Heart left ventricle (tissue), 13 donors: Measurements from ENCODE around the gene ZNF771.

Experiments
- POLR2A ChIP-seq, 2 donors: fragments of 450-650 bp; IDR thresholded peaks; one replicate each; pipeline ENCODE4 v1.6.1; 2017; ENCODE audit warnings: antibody characterized with exemption in 2 of 2, mild to moderate bottlenecking in 2 of 2, moderate library complexity in 2 of 2
- TF ChIP-seq, protein P1 (sequence below), 12 donors: fragments of 200-600 bp; sonication (generic) in 4 of 12; IDR thresholded peaks; one replicate each; pipeline versions ENCODE4 v1.5.0 to v1.8.0; 2018 to 2022; ENCODE audit warnings: antibody characterized with exemption in 12 of 12, mild to moderate bottlenecking in 5 of 12
- donor health status: ischemic (EF 13 %, LVEDD 7.1; RV severe dilation, severe dysfunction).
- donor health status: DM: no; HTN: yes; CAD: no.
- donor health status: DM: no; HTN: no; CAD: no.
- donor health status: ischemic (EF 25% LVEDD 6.9; RV normal size, moderate dysfunction).
- donor health status: ischemic (EF 25% LVEDD 5.7; RV mildly dilated, moderate dysfunction).
- donor health status: ischemic (EF 35%, LVEDD 5.7; RV mildly dilated, moderate dysfunction).
- donor health status: nonischemic (EF 11% LVEDD 7.7; RV severe dilation, severe dysfunction).
- donor health status: DM: yes; HTN: yes; CAD: no.
- donor health status: PGD.
- donor health status: ischemic (EF 29% LVEDD 5.4; RV normal size, mild dysfunction).
- donor health status: nonischemic (EF 23%, LVEDD 6.1; RV moderate dilation, normal function).

DNA sequence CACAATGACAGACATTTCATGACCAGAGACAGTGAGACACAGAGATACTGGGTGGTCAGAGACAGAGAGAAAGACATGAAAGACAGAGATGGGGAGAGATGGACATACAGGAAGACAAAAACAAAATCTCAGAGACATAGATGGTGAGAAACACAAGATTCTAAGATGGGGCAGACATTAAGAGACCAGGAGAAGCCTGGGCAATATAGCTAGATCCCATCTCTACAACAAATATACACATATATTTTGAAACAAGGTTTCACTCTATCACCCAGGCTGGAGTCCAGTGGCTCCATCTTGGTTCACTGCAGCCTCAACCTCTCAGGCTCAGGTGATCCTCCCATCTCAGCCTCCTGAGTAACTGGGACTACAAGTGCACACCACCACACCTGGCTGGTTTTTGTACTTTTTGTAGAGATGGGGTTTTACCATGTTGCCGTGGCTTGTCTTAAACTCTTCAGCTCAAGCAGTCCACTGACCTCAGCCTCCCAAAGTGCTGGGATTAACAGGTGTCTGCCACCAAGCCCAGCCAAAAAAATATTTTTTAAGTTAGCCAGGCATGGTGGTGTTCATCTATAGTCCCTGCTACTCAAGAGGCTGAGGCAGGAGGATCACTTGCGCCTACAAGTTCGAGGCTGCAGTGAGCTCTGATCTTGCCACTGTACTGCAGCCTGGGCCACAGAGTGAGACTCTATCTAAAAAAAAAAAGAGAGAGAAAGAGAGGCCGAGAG, 27.2 kb upstream of the ZNF771 start:
- TF ChIP-seq POLR2A (IDR thresholded peaks at IDR 0.05) = no peak
- TF ChIP-seq, protein P1, sequence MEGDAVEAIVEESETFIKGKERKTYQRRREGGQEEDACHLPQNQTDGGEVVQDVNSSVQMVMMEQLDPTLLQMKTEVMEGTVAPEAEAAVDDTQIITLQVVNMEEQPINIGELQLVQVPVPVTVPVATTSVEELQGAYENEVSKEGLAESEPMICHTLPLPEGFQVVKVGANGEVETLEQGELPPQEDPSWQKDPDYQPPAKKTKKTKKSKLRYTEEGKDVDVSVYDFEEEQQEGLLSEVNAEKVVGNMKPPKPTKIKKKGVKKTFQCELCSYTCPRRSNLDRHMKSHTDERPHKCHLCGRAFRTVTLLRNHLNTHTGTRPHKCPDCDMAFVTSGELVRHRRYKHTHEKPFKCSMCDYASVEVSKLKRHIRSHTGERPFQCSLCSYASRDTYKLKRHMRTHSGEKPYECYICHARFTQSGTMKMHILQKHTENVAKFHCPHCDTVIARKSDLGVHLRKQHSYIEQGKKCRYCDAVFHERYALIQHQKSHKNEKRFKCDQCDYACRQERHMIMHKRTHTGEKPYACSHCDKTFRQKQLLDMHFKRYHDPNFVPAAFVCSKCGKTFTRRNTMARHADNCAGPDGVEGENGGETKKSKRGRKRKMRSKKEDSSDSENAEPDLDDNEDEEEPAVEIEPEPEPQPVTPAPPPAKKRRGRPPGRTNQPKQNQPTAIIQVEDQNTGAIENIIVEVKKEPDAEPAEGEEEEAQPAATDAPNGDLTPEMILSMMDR (IDR thresholded peaks at IDR 0.05) = no peak
